Activated CD8-positive, alpha-beta memory T cell treated with anti-CD3 and anti-CD28 coated beads, Interleukin-2, amount 50 U/mL, for 4 hours (primary cell): ENCODE data around the gene CDC20B.
"Not testable (repeated sequence)": the region's sequence is repeated elsewhere in the genome, so short reads cannot be mapped to it uniquely, and the experiment has no call there.

ENCODE experiments used
- DNase-seq: peaks from one replicate; pipeline ENCODE4 v3.0.0-alpha.2; 2020

The CDC20B gene

DNA sequence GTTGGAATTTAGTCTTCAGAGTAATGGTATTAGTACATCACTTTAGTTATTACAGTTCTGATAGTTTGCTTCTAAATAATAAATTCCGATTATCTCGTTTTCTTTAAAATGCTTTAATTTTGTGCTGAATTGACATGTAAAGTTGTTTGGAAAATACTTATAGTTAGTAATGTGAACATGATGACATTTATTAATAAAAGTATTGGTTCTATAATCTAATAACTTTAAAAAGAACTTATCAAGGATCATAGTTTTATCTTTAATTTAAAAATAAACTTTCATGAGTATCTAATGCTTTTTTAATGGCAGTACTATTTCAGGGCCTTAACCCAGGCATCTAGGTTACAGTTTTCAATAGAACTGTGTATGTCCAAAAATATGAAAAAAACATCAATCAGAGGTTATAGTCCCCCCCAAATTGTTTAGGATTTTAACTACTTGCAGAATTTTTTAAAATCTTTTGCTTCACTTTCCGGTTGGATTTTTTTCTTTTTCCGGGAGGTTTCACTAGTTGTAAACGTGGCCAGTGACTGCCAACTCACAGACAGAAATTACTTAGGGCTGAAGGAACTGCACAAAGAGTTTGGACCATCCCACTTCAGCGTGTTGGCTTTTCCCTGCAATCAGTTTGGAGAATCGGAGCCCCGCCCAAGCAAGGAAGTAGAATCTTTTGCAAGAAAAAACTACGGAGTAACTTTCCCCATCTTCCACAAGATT lies 12.3 kb downstream of the CDC20B start:
- no peak for DNase-seq

- no peak for DNase-seq
Observed at GRCh38 chr5:55159763-55160492, 13.0 kb downstream of the CDC20B start, which contains the start of gene GPX8. Gene GPX8, plus strand, starts transcription at chr5:55160171. Its CDS starts 22 bp downstream, at chr5:55160193.

- DNase-seq = no peak
Observed at GRCh38 chr5:55154873-55155272, 18.1 kb downstream of the CDC20B start.

DNA sequence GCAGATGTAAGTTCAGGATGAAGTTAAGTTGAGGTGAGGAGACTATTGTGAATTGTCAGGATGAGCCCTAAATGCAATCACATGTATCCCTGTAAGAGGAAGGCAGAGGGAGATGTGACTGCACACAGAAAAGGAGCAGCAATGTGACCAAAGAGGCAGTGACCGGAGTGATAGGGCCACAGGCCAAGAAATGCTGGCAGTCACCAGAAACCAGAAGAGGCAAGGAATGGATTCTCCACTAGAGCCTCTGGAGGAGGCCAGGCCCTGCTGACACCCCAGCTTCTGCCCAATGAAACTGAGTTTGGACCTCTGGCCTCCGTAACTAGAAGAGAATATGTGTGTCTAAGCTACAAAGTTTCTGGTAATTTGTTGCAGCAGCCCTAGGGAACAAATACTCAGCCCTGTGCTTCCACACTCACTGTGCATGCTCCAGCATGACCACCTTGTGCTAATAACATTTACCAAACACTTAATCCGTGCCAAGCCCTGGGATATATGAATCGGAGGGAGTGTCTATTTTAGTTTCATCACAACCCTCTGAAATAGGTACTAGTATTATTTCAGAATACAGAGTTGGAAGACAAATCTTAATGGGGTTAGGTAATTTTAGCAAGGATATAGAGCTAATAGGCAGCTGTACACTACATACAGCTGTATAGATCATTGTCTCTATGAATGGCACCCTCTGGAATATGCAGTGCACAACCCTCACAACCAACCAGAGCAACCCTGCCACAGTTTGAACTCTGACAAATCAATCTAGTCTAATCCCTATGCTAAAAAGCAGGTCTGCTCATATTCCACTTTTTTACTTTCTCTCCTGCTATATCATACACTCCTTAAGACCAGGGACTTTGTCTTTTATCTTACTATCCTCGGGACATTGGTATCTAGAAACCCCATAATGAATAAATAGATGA lies 20.8 kb downstream of the CDC20B start:
- DNase-seq = no peak

DNA sequence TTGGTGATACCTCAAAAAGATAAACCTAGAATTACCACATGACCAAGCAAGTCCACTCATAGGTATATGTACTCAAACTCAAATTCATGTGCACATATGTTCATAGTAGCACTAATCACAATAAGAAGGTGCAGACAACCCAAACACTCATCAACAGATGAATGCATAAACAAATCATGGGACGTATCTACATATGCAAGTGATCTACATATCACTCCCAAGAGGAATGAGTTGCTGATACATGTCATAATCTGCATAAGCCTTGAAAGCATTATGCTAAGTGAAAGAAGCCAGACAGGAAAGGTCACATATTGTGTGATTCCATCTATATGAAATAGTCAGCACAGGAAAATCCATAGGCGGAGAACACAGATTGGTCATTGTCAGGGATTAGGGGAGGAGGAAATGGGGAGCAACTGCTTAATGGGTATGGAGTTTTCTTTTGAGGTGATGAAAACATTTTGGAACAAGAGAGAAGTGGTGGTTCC lies 23.6 kb downstream of the CDC20B start:
- DNase-seq = no peak

DNA sequence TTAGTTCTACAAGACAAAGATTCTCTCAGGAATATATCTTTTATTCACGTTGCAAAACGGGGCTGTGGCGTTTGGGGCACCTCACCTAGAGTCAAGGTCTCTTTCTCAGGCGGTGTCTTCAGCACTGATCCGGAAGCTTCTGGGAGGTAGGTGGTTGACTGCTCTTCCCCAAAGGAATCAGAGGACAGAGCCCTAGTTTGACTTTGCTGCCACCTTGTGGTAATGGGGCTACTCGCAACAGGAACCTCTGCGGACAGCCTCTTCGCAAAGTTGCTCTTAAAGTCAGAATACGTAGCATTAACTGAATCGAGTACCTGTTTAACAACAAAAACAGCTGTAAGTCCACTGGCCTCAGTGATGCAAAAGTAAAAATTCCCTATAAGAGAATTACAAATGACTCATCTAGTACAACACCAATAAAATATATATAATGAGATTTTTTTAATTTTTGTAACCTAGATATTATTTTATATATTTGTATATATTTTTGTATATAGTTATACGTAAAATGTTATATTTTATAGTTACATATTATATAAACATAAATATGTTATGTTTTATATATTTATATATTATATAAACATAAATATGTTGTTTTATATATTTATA lies 26.3 kb downstream of the CDC20B start:
- DNase-seq = peak; percentile 83

DNA sequence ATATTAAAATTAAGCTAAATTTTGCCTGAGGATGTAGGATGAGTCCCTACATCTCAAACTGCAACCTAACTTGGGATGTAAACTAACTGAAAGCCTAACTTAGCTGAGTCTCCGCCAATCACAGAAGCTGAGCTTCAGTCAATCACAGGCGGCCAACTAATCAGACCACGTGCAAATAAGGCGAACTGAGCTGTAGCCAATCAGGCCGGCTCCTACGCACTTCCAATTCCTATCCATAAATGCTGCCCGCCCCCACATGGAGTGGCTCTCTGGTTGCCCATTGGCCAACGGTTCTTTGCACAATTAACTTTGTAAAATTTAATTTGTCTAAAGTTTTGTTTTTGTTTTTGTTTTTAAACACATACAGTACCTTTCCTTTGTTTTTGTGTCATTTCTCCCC lies 26.9 kb downstream of the CDC20B start:
- DNase-seq = no peak

- no peak for DNase-seq
Observed at GRCh38 chr5:55143624-55144023, 29.4 kb downstream of the CDC20B start.

DNA sequence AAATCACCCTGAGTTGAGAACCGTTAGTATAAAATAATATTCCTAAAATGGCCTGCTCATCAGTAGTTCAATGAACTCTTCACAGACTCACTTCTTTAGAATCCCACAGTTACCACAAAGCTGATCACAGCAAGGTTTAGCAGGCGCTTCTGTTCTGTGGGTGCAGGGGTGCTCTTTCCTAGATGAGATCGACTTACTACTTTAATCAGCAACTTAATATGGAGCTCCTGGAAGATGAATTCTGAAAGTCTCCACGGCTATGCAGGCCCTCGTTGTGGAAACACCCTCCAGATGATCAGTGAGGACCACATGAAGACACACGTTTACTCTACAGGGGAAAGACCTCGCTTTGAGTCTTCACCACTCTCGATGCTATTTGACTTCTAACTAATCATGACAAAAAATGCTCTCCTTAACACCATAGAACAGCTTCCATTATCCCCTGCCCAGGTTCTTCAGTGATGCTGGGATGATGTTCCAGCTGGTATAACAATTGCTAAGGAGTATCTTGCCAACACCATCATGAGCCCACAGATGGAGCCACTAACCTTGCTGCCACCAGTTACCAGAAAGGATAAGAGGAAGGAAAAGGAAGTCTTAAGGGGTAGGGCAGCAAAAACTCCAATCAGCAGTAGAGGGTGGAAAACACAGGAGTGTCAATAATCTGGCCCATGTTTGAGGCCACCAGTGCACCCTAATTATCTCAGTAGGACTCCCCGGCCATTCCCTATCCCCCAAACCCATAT lies 30.9 kb downstream of the CDC20B start:
- no peak for DNase-seq

DNA sequence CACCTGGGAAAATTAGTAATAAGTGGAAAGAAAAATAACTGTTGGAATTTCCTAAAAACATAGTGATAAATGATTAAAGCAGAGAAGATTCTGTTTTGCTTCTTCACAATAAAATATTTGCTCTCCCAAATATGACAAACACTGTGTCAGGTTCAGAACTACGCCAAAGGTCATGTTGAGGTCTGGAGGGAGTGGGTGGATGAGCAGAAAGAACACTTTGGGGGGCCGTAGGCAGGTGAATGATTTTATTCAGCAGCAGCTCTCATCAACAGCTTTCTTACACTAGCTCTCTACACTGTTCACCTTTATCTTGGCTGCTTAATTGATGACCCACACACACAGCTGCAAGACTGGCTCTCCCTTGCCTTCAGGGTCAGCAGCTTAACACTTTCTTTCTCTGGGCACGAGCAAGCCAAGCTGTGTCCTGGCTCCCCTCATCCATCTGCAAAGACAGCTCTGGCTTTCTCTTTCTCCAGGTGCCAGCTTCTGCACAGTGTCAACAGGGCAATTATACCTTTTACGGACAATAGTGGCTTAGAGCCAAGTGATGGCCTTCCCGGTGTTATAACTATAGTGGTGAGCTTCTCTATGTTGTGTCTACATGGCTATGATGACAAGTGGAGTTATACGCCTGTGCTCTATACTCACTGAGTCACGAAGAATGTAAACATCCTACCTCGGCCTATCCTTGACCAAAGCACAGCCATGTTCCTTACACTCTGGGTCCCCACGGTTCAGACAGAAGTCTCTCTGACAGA lies 31.9 kb downstream of the CDC20B start:
- no peak for DNase-seq

DNA sequence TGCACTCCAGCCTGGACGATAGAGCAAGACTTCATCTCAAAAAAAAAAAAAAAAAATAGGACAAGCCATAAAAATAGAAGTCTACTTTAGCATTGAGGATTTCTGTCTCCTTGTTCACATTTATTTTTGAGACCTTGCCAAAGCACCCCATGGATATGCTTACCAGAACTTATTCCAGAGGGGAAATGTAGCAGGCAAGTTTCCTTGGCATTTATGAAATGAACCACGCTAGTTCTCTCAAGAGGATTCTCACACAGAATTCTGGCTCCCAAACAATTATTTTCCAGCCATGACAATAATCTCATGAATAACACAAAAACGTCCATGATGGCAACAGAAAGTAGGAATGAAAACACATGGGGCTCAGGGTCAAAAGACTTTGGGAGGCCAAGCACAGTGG lies 36.5 kb downstream of the CDC20B start:
- DNase-seq = no peak

- DNase-seq = no peak
Observed at GRCh38 chr5:55134053-55134722, 38.8 kb downstream of the CDC20B start.

GRCh38 chr5:55123365-55123764 lies 49.6 kb downstream of the CDC20B start:
- no peak for DNase-seq

- DNase-seq = no peak
Observed at GRCh38 chr5:55114061-55114460, 58.9 kb downstream of the CDC20B start.

DNA sequence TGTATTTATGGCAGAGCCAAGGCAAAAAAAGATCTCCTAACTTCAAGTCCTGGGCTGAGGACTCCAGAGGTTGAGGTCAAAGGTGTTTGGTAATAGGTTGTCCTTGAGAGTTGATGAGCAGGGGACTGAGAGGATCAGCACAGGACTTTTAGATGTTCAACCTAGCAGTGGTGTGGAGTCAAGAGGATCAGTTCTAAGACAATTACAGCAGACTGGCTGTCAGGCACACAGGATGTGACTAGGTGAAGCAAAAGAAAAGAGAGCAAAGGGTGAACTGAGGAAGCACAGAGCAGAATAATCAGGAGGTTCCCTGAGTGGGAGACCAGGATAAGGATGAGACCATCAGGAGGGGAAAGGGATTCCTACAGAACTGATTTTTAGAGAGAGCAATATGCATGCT lies 59.6 kb downstream of the CDC20B start:
- DNase-seq = no peak

DNA sequence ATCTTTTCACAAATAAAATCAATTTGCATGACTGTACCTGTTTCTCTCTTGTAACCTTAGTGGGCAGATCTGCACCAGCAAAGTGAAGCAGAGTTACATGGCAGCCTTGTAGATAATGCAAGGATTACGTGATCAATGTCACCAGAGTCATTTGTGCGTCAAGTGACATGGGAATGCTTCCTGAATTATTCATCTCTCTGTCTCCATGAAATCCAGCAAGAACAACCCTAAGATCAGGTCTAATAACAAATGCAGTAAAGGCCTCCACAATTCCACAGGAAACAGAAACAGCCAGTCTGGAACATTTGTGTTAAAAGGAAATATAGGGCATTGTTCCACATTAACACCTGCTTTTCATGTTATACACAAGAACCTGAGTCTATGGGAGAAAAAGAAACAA lies 62.8 kb downstream of the CDC20B start:
- no peak for DNase-seq

DNA sequence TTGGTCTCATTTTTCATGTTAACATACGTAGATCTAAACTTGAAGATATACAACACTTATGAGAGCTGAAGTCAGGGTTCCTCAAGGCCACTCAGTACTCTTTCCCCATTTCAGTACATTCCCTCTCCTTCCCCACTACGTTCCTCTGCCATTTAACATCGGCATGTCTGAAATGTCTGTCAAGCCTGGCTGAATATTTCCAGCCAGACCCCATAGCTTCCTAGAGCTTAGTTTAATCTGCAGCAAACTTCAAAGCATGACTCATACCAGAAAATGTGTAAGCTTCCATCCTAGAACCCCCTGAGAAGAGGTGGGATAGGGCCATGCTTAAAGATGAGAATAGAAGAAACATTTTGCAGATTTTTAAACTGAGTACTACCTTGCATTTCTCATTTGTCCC lies 64.3 kb downstream of the CDC20B start:
- no peak for DNase-seq

DNA sequence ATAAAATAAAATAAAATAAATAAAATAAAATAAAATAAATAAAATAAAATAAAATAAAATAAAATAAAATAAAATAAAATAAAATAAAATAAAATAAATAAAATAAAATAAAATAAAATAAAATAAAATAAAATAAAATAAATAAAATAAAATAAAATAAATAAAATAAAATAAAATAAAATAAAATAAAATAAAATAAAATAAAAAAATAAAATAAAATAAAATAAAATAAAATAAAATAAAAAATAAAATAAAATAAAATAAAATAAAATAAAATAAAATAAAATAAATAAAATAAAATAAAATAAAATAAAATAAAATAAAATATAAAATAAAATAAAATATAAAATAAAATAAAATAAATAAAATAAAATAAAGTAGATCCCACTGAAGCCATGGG lies 67.0 kb downstream of the CDC20B start:
- DNase-seq = not testable (repeated sequence)

GRCh38 chr5:55104946-55105701 lies 67.9 kb downstream of the CDC20B start:
- DNase-seq = no peak
